ENCODE measurements around the gene NOP9. TPM values are rescaled to one million over a fixed set of nuclear protein-coding genes. Genes with fewer than 3 reads are reported as not detected.

The NOP9 gene
- total RNA-seq, 1 experiment from 2014 or later: 16.6 TPM

DNA sequence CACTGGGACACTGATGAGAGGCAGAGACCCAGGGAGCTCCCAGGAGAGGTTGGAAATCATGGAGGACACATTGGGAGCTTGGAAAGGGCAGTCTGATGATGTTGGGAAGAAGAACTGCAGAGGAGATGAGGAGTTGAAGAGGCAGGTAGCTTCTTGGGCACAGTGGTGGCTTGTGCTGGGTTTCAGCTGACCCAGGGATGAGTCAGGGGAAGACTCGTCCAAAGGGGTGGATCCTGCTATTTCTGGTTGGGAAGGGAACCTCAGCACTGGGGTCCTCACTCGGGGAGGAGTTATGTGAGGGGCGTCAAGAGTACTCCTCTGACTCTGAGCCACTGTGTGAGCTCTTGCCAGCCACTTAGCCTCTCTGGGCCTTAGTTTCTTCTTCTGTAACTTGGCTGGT lies 23.7 kb downstream of the NOP9 start:
- no peak for DNase-seq (ENCODE audit: extremely low read depth, low read depth)

DNA sequence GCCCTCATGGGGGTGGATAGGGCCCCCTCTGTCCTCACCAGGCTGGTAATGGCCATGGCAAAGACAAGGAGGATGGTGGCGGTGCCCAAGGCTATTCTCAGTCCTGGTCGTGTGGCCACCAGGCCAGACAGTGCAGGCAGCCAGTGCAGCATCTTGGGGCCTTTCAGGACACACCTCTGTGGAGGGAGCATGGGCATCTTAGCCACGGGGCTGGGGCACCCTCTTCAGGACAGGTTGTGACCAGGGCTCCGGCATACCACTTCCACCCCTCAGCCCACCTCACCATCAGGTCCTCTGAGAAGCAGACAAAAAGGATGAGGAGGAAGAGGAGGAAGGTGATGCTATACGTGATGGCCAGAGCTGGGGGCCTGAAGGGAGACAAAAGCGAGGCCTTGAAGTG lies 24.4 kb downstream of the NOP9 start:
- DNase-seq (ENCODE audit: extremely low read depth, low read depth): no peak

DNA sequence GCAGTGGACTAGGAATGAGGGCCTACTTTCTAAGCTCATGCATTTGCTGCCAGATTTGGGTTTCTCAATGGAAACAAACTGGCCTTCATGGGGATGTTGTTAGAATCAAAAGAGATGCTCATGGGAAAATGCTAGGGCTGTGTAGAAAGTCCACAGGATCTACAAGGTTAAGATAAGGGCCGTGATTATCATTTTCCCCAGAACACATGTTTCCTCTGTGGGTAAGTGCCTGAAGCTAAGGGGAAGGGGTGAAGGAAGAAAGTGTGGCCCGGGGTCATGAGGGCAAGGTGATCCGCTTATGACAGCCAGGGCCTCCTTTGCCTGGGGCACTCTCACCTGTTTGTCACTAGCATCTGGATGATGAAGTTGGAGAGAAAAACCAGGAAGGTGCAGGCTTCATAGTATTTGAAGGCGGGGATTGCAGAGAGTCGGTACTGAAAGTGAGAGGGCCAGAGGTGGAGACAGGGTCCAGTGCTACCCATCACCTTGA lies 25.4 kb downstream of the NOP9 start:
- DNase-seq (ENCODE audit: extremely low read depth, low read depth): no peak

DNA sequence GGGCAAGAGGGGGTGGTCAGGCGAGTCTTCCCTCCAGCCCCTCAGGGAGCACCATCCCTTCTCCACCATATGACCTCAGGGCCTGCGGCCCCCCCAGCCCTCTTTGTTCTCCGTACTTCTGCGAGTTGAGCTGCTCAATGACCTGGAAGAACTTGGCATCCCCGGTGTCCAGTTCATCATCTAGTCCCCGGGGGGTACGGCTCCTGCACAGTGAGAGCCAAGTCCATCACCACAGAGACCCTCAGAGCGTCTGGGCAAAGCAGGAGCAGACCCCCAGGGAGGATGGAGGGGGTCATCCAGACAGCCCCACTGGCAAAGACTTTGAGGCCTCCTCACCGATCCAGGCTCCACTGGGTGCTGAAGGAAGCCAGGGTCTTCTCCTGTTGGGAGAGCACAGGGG lies 26.3 kb downstream of the NOP9 start:
- DNase-seq (ENCODE audit: extremely low read depth, low read depth): no peak

DNA sequence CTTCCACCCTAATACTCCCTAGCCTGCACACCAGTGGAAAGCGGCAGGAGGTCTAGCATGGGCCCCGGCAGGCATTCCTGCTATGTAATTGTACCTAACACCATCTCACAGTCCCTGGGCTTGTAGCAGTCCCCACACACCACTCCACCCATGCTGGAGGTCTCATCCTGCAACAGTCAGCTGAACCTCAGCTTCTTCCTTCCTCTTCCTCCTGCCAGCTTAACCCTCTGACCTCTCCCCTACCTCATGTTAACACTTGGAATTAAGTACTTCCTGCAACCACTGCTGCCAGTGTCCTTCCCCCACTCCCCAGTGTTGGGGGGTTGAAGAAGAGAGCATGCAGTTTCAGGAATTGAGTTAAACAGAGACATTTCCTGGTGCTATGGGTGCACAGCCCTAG lies 27.7 kb downstream of the NOP9 start:
- no peak for DNase-seq (ENCODE audit: extremely low read depth, low read depth)

DNA sequence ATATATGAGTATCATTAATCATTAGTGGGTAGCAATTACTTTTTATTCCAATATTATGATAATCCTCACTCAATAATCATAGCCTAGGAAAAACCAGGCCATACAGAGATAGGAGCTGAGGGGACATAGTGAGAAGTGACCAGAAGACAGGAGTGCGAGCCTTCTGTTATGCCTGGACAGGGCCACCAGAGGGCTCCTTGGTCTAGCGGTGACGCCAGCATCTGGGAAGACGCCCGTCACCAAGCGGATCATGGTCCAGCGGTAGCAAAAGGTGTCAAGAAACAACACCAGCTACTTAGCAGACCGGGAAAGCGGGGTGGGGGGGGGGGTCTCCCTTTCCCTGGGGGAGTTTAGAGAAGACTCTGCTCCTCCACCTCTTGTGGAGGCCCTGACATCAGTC lies 28.3 kb downstream of the NOP9 start:
- peak; percentile 21 for DNase-seq (ENCODE audit: extremely low read depth, low read depth)

DNA sequence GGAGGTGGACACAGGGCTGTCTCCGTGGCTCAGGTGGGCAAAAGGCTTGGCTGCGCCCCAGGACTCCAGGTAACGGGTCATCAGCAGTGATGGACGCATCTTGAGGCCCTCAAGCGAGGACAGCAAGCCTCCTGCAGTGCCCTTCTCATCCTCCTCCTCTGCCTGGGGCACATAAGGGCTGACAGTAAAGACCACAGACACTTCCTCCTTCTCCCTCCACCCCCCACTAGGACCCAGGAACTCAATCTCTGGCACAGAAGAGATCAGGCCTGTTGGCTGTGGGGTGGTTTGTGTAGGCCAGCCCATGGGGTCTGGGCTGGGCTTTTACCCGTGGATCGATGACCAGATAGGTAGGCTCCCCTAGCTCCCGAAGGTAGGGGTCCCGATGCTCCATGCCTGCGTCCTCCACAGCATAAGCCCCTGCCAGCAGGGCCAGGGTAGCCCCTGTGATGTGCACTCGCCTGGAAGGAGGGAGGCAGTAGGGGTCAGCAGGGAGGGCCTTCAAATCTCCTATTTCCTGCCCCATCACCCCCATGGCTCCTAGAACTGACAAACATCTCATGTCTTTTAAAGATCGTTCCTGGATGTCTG lies 29.5 kb downstream of the NOP9 start:
- no peak for DNase-seq (ENCODE audit: extremely low read depth, low read depth)

DNA sequence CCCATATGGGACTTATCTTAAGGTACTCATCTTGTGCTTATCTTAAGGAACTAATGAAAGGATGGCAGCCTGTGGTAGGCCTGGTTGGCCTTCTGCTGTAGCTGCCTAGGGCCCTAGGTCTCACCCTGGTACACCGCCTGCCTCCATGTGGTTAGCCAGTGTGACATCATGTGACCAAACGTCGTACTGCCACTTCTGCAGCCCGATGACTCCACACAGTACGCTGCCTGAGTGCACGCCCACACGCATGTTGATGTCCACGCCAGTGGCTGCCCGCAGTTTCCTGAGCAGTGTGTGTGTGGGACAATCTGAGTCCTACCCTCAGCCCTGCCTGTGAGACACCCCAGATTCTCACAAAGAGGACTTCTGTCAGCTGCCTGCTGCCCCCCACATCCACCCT lies 30.1 kb downstream of the NOP9 start:
- no peak for DNase-seq (ENCODE audit: extremely low read depth, low read depth)

DNA sequence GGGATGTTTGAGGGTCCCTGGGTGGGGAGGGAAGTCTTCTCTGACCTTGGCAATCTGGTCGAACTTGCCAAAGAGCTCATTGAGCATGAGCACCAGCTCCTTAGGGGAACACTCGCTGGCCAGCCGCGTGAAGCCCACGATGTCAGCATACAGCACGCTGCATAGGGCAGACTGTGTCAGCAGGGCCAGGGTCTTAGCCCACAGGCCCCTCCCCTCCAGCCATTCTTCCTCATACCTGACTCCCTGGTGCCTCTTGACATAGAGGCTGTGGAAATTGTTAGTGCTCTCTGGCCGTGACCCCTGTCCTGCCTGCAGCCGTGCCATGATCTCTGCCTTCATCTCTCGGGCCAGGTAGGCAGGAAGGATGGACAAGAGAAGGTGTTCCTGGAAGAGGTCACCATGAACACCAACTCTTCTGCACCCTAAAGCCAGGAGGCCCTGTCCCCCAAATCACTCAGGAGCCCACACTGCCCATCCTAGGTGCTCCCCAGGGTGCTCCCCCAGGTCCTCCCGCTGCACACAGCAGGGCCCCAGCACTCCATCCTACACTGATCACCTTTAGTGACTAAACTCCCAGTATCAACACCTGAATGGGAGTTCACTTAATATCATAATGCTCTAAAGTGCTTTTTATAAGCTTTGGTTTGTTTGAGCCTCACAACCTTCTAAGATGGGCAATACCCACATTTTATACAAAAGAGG lies 31.5 kb downstream of the NOP9 start:
- no peak for DNase-seq (ENCODE audit: extremely low read depth, low read depth)

DNA sequence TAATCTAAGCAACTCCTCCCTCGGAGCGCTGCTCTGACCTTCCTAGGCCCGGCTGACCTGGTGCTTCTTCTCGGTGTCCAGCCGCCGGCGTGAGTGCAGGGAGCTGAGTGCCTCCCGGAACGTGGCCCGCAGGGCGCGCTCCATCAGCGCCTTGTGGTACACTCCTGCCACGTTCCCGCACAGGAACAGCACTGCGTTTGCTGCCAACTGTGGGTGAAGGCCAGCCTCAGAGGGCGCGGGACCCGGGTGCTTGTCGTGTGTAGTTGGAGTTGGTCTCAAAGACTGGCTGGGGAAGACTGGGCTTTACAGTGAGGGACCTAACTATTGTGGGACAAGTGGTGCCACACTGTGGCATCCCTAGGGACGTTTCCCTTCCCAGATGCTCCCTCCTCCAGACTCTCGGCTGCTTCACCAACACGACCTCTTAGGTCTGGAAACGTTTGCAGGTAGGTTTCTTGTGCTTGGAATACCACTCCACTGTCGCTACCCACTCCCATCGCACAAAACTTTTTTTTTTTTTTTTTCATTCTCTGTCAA lies 32.1 kb downstream of the NOP9 start:
- no peak for DNase-seq (ENCODE audit: extremely low read depth, low read depth)

DNA sequence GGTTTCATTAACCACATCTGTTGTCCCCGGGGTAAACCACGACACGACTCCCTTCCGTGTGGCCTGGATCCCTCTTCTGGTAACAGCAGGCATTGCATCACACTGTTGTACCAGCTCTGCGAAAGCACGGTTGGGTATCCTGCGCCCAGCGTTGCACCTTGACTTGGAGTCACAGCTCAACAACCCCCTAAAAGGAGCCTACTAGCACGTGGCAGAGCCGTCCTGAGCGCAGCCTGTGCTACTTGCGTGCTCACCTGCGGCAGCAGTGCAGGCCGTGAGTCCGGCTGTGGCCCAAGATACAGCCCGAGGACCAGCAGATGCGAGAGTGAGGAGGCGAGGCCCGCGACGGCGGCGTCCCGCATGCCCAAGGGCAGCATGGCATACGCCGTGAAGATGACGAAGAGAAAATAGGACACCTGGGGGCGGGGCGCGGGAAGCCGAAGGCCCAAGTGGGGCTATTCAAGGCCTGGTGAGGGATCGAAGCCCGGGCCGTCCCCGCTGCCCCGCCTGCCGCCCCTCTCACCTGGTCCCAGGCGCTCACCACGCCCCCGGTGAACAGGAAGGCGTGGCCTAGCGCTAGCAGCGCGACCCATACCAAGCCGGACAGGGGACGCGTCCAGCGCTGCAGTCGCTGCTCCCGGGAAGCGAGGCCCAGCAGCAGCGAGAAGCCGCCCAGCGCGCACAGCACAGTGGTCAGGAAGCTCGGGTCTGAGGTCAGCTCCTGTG lies 32.8 kb downstream of the NOP9 start:
- peak; percentile 56 for DNase-seq (ENCODE audit: extremely low read depth, low read depth)

DNA sequence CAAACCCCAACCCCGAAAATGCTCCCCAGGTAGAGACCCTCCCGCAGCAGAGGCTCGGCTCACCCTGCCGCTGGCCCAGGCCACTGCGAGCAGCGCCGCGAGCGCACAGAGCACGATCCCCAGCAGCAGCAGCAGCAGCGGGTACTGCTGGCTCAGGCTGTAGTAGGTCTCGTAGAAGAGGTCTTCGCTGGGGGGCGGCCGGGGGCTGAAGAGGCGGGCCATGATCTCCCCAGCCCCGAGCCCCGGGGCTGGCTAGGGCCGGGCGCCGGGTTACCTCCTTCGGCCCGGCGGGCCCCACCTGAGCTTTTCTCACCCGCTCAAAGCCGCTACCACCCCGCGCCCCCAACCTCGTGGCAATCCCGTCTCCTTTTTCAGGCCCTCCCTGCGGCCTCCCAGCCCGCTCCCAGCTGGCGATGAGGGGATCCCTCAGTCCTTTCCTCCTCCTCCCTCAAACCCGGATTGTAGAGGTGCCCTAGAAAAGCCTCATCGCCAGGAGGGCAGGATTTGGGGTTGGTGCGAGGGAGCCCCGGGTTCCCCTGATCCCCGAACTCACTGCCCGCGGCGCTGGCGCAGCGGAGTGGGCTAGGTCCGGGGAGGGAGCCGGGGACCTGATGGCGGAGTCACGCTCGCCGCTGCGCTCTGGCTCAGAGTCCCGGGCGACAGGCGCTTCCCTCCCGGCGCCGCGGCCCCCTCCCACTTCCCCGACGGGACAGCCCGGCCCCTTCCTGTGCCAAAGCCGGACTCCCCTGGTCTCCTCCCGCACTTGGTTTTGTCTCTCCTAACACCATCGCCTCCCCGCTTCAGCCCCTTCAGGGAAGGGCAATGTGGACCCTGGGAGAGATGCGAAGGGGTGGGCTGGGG lies 35.0 kb downstream of the NOP9 start, which contains the start of gene ADCY4:
ADCY4 (minus strand) TSS at position 641 of the 861 bp plus-strand sequence; CDS start at position 222, 419 bp downstream.
- no peak for DNase-seq (ENCODE audit: extremely low read depth, low read depth)

DNA sequence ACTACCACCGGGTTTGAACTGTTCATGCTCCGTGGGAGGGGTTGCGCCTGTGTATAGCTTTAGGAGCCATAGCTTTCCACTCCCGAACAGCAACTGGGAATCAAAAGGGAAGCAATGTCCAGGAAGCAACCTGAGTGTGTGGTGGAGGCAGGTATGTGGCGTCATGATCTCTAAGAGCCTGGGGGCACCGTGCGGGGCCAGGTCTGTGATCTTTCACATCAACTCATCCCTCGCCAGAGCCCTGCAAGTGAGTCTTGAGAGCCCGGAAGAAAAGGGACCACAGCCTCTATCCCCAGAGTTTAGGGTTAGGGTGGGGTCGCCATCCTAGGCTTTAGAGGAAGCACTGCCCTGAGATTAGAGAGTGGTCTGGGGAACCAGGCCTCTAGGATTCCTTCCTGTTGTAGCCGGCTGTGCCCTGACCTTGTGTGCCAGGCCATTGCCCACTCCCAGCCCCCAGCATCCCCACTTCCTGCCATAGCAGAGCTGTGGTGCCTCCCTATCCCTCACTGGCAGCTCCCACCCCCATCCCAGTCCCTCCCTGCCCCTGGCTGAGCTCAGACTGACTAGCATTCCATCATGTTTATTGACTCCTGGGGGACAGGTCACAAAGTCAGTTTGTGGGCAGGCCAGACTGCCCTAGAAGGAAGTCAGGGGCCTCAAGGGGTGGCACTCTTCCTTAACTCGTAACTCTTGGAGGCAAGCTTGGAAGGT lies 36.0 kb downstream of the NOP9 start:
- no peak for DNase-seq (ENCODE audit: extremely low read depth, low read depth)

DNA sequence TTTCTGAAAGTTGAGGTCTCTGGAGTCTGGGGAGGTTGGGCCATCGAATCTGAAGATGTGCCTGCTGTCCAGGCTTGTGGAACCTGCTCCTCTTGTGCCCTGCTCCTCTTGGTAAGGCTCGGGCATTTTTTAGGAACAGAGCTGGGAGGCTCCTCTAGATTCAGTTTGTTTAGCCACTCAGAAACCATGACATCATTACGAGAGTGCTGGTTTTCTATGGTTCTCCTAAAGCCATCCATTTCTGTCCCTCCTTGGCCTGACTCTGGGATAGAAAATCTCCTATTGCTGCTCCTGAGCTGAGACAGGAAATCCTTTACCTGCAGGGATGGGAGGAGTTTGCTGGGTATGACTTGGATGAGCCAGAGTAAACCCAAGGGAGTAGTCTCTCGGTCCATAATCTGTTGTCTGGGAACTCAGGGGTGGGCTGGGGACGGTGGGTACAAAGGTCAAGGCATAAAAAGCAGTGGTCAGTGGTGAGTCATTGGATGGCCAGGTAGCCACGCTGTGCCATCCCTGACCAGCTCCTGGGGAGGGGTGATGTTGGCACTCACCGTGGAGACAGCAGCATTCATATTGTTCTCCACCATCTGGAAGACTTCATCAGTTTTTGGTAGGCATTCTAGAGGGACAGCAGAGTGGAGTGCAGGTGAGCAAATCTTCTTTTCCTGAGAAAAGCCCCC lies 37.6 kb downstream of the NOP9 start:
- no peak for DNase-seq (ENCODE audit: extremely low read depth, low read depth)

DNA sequence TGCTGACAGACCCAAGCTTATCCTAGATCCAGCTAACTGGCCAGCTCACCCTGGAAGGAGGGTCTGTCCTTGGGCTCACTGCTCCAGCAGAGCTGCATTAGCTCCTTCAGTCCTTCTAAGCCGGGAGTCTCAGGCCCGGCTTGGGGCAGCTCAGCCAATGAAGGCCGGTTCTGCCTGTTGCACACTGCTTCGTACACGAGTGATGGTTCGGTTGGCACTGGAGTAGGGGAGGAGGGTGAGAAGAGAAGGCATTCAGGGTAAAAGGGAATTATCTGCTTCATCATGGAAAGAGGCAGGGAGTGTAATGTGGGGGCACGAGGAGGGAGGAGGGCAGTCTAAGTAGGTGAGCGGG lies 38.1 kb downstream of the NOP9 start:
- DNase-seq (ENCODE audit: extremely low read depth, low read depth): no peak

DNA sequence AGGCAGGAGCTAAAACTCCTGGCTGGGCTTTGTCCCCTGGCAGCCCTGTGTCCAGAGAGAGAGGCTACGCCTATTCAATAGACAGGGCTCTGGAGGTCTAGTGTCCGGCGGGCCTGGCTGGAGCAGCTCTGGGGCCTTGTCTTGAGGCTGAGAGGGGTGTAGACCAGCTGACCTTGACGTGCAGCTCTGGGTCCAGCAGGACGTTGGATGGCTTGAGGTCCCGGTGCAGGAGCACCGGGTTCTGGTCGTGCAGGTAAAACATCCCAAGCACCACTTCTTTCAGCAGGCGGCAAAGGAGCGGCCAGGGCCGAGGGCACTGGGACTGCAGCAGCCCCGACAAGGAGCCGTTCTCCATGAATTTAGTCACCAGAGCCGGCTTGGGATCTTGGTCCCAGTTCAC lies 39.2 kb downstream of the NOP9 start:
- no peak for DNase-seq (ENCODE audit: extremely low read depth, low read depth)

DNA sequence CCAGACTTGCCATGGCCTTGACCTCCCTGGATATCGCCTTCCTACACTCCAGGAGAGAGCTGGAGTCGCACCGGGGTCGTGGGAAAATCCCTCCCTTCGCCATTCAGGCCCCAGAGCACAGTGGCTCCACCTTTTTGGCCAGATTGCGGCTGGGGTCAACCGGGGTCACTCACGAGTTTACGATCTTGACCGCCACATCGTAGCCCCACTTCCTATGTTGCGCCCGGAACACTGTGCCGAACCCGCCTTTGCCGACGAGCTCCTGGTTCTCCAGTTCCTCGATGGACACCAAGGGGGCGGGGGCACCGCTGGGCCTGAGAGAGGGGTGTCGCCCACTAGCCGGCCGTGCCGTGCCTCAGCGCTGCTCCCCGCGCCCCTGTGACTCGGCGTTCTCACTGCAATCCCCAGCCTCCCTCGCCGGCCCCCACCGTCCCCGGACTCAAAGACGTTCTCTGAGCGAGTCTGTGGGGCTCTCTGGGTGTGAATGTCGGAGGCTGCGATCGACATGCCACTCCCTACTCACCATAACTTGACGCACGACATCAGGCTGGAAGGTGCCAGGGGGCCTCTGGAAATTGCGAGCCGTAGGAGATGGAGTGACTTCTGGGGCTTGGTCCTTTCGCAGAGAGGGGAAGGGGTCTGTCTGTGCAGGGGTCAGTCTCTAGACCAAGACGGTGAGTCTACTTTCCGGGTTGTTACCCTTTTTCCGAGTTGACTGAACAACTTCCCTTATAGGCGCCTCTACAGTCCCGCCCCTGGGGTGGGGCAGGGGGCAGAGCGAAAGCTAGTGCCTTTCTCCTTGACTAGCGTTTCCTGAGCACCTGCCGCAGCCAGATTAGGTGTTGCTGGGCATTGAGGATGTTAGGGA lies 39.9 kb downstream of the NOP9 start, which contains the start of gene RIPK3:
RIPK3 (minus strand) TSS at position 708 of the 868 bp plus-strand sequence; CDS start at position 543, 165 bp downstream.
- DNase-seq (ENCODE audit: extremely low read depth, low read depth): no peak

DNA sequence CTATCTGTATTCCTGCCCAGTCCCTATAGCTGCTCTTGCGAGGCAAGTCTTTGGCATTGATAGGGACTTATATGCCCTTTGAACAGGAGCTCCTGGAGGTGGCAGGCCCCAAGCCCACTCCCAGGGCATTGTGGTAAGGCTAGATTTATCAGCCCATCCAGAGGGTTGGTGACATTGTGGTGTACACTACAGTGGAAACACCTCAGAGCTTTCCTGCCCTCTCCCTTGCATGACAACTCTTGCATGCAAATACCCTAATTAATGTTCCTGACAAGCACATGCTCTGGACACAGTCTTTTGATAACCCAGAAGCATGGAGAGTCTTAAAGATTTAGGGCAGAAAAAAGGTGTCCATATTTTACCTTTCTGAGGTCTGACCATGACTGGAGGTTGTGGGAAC lies 41.0 kb downstream of the NOP9 start:
- DNase-seq (ENCODE audit: extremely low read depth, low read depth): no peak

All from NCI-H460 (cell line).